ENCODE measurements around the gene EFCAB12. TPM values are rescaled to one million over a fixed set of nuclear protein-coding genes. Genes with fewer than 3 reads are reported as not detected.

The EFCAB12 gene
- total and polyA plus RNA-seq, 9 donors = 0.53 to 8.4 (median 1.6) TPM

GRCh38 chr3:129379582-129380358 lies 48.7 kb downstream of the EFCAB12 start:
- DNase-seq = no peak
- intact Hi-C loops (cut with DNase I) = loop anchor here in 1 of 4 donors (10.0 kb wide), 2 partner anchors 255 to 545 kb away; no protein-coding TSS in a partner anchor
- WGBS, 3 donors = 76 to 85% (median 85%) methylated on average over 7 of the region's 7 CpGs
- Histone ChIP-seq H3K27me3 (no peaks in the 10 kb centered on the region), H3K9me3 (no peaks in the 10 kb centered on the region), H3K36me3 (no peaks in the 10 kb centered on the region), H3K4me3 (no peak overlapping the region), H3K4me1 (ENCODE audit: insufficient read depth) (no peaks in the 10 kb centered on the region), H3K27ac (no peak overlapping the region)
- TF ChIP-seq EP300 (IDR thresholded peaks at IDR 0.05) (no peak), CTCF (IDR thresholded peaks at IDR 0.05) (no peak), POLR2A (IDR thresholded peaks at IDR 0.05) (no peak)

GRCh38 chr3:129378949-129379348 lies 49.5 kb downstream of the EFCAB12 start:
- H3K36me3 ChIP-seq = no peaks in the 10 kb centered on the region
- no peak overlapping the region for H3K27ac ChIP-seq
- H3K4me3 ChIP-seq = no peak overlapping the region
- DNase-seq = no peak
- H3K4me1 ChIP-seq (ENCODE audit: insufficient read depth) = no peaks in the 10 kb centered on the region
- H3K27me3 ChIP-seq = no peaks in the 10 kb centered on the region
- no peak for TF ChIP-seq POLR2A (IDR thresholded peaks at IDR 0.05)
- no peak for TF ChIP-seq EP300 (IDR thresholded peaks at IDR 0.05)
- no peak for TF ChIP-seq CTCF (IDR thresholded peaks at IDR 0.05)
- WGBS, 3 donors = 63 to 84% (median 75%) methylated on average over 1 of the region's 1 CpG
- no peaks in the 10 kb centered on the region for H3K9me3 ChIP-seq
- intact Hi-C loops (cut with DNase I) = loop anchor here in 1 of 4 donors (10.0 kb wide), 1 partner anchor 546 kb away; no protein-coding TSS in a partner anchor

- no peak for DNase-seq
- Histone ChIP-seq H3K4me1 (ENCODE audit: insufficient read depth) (no peaks in the 10 kb centered on the region), H3K27me3 (no peaks in the 10 kb centered on the region), H3K4me3 (no peak overlapping the region), H3K9me3 (no peaks in the 10 kb centered on the region), H3K27ac (no peak overlapping the region), H3K36me3 (no peaks in the 10 kb centered on the region)
- intact Hi-C loops (cut with DNase I) = loop anchor here in 1 of 4 donors (10.0 kb wide), 1 partner anchor 547 kb away; no protein-coding TSS in a partner anchor
- TF ChIP-seq EP300 (IDR thresholded peaks at IDR 0.05) (no peak), POLR2A (IDR thresholded peaks at IDR 0.05) (no peak), CTCF (IDR thresholded peaks at IDR 0.05) (no peak)
- 44 to 91% (median 85%) methylated on average over 2 of the region's 2 CpGs for WGBS, 3 donors
Observed at GRCh38 chr3:129377615-129378014, 50.8 kb downstream of the EFCAB12 start.

- H3K27me3 ChIP-seq = no peaks in the 10 kb centered on the region
- H3K9me3 ChIP-seq = no peaks in the 10 kb centered on the region
- WGBS, 3 donors = 34 to 66% (median 38%) methylated on average over 5 of the region's 5 CpGs
- no peak overlapping the region for H3K27ac ChIP-seq
- TF ChIP-seq POLR2A (IDR thresholded peaks at IDR 0.05) (no peak), CTCF (IDR thresholded peaks at IDR 0.05) (no peak), EP300 (IDR thresholded peaks at IDR 0.05) (no peak)
- DNase-seq = no peak
- intact Hi-C loops (cut with DNase I) = loop anchor here in 1 of 4 donors (10.0 kb wide), 1 partner anchor 550 kb away; no protein-coding TSS in a partner anchor
- H3K4me1 ChIP-seq (ENCODE audit: insufficient read depth) = no peaks in the 10 kb centered on the region
- H3K4me3 ChIP-seq = no peak overlapping the region
- no peaks in the 10 kb centered on the region for H3K36me3 ChIP-seq
Observed at GRCh38 chr3:129375099-129375498, 53.3 kb downstream of the EFCAB12 start.
